ENCODE data around the gene FGB.

The FGB gene

DNA sequence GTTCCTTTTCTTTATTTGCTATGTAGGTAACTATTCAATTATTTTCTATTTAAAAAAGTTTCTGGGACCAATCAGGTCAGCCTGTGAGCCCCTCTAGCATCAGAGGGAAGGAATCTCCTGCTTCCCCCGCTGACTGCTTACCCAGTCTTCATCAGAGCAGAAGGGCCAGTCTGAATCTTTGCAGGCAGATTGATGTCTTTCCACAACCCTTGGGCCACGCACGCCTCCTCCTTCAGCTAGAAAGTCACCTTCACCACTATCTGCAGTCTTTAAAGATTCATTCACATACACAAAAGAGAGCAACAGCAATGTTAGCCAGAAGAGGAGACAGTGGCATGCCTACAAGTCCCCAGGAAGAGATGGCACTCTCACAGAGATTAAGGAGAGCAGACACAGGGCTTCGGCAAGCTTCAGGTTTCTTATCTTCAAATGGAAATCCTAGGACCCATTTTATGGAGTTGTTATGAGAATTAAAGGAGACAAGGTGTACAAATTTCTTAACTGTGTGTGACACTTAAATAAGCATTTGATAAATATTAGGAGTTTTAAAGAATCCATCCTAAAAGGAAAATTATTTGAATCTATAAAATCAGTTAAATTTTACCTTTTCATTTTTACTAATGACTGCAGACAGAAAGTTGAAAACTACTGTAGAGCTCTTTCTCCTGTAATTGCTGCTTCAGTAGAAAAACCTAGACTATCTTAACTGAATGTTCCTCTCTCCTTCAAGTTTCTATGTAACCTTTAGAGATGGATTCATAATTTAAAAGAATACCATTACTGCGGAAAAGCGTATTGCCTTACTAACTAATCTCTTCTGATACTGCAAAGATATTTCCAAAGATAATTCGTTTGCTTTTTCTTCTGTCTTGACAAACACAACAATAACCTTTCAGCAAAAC is 26.7 kb downstream of the FGB start:
- no peak for TF ChIP-seq YY1 (IDR thresholded peaks at IDR 0.05; ENCODE audit: low read depth)
- TF ChIP-seq, protein P1, sequence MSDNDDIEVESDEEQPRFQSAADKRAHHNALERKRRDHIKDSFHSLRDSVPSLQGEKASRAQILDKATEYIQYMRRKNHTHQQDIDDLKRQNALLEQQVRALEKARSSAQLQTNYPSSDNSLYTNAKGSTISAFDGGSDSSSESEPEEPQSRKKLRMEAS (IDR thresholded peaks at IDR 0.05): no peak

DNA sequence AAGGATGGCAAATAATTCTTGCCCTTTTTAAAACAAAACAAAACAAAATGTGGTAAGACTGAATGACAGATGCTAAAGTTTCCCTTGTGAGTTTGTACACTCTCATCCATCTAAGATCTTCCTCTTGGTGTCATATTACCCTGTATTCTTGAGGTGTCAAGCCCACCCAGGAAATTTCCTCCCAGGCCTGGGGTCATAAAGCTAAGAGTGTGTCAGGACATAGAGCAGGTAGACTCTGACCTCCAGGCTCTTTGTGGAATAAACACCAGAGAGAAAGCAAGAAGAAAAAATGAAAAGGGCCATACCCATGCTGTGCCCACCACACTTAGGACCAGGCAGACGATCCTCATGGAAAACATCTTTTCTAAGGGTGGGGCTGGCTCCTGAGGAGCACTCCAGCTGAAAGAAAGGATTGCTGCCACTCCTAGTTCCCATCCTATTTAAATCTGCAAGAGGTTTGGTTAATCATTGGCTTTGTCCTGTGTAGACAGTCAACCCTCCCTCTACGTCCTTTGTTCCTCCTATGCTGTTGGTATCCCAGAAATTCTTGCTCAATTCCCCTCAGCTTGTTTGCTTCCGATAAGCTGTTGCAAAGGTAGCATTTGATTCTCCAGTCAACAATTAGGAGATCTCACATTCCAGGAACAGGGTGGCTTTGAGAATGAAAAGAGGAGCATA is 27.7 kb downstream of the FGB start, which contains the start of gene FGA:
Gene FGA (minus strand): TSS at position 414 of the 678 bp plus-strand sequence. CDS start 55 bp downstream, at position 359.
- TF ChIP-seq, protein P2, sequence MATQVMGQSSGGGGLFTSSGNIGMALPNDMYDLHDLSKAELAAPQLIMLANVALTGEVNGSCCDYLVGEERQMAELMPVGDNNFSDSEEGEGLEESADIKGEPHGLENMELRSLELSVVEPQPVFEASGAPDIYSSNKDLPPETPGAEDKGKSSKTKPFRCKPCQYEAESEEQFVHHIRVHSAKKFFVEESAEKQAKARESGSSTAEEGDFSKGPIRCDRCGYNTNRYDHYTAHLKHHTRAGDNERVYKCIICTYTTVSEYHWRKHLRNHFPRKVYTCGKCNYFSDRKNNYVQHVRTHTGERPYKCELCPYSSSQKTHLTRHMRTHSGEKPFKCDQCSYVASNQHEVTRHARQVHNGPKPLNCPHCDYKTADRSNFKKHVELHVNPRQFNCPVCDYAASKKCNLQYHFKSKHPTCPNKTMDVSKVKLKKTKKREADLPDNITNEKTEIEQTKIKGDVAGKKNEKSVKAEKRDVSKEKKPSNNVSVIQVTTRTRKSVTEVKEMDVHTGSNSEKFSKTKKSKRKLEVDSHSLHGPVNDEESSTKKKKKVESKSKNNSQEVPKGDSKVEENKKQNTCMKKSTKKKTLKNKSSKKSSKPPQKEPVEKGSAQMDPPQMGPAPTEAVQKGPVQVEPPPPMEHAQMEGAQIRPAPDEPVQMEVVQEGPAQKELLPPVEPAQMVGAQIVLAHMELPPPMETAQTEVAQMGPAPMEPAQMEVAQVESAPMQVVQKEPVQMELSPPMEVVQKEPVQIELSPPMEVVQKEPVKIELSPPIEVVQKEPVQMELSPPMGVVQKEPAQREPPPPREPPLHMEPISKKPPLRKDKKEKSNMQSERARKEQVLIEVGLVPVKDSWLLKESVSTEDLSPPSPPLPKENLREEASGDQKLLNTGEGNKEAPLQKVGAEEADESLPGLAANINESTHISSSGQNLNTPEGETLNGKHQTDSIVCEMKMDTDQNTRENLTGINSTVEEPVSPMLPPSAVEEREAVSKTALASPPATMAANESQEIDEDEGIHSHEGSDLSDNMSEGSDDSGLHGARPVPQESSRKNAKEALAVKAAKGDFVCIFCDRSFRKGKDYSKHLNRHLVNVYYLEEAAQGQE (IDR thresholded peaks at IDR 0.05; ENCODE audit: low read depth): no peak
- TF ChIP-seq ZBTB7A (IDR thresholded peaks at IDR 0.05; ENCODE audit: low read depth) (no peak), TEAD4 (IDR thresholded peaks at IDR 0.05) (no peak), CEBPB (IDR thresholded peaks at IDR 0.05) (no peak), RAD21 (IDR thresholded peaks at IDR 0.05; ENCODE audit: low read depth) (no peak), YY1 (IDR thresholded peaks at IDR 0.05; ENCODE audit: low read depth) (no peak), TAF1 (IDR thresholded peaks at IDR 0.05; ENCODE audit: low read depth) (no peak), CREB1 (IDR thresholded peaks at IDR 0.05; ENCODE audit: low read depth) (no peak), EP300 (IDR thresholded peaks at IDR 0.05; ENCODE audit: borderline replicate concordance) (no peak), NFIC (IDR thresholded peaks at IDR 0.05) (no peak), EGR1 (IDR thresholded peaks at IDR 0.05) (no peak)
- TF ChIP-seq, protein P1 (IDR thresholded peaks at IDR 0.05): no peak

DNA sequence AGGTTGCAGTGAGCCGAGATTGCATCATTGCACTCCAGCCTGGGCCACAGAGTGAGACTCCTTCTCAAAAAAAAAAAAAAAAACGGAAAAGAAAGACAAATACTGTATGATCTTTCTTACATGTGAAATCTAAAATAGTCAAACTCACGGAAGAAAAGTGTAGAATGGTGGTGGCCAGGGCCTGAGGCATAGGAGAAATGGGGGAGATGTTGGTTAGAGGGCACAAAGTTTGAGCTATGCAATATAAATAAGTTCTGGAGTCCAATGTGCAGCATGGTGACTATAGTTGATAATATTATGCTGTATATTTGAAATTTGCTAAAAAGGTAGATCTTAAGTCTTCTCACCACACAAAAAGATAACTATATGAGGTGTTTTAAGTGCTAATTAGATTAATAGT is 29.1 kb downstream of the FGB start:
- no peak for TF ChIP-seq CREB1 (IDR thresholded peaks at IDR 0.05; ENCODE audit: low read depth)
- TF ChIP-seq, protein P1 (IDR thresholded peaks at IDR 0.05): no peak

DNA sequence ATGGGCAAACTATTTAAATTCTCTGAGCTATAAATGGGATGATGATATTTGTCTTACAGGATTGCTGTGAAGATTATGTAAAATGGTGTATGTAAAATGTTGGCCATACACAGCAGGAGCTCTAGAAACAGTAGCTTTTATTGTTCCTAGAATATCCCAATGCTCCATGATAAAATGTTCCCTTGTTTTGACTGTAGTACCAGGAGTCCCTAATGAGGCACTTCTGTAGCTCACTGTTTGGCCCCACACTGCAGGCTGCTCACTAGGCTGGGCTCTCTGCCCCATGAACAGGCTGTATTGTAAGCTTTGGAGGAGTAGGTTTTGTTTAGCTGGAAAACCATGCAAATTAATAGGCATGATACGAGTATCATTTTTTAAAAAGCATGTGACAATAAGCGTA is 31.1 kb downstream of the FGB start:
- TF ChIP-seq NFIC (IDR thresholded peaks at IDR 0.05) (no peak), ZBTB7A (IDR thresholded peaks at IDR 0.05; ENCODE audit: low read depth) (no peak), CREB1 (IDR thresholded peaks at IDR 0.05; ENCODE audit: low read depth) (no peak), TAF1 (IDR thresholded peaks at IDR 0.05; ENCODE audit: low read depth) (no peak), YY1 (IDR thresholded peaks at IDR 0.05; ENCODE audit: low read depth) (no peak), CEBPB (IDR thresholded peaks at IDR 0.05) (no peak), EGR1 (IDR thresholded peaks at IDR 0.05) (no peak), TCF12 (IDR thresholded peaks at IDR 0.05; ENCODE audit: low read depth) (no peak), FOXM1 (IDR thresholded peaks at IDR 0.05; ENCODE audit: borderline replicate concordance, low read depth) (no peak), TEAD4 (IDR thresholded peaks at IDR 0.05) (no peak), RAD21 (IDR thresholded peaks at IDR 0.05; ENCODE audit: low read depth) (no peak)
- TF ChIP-seq, protein P1 (IDR thresholded peaks at IDR 0.05): no peak
- TF ChIP-seq, protein P3, sequence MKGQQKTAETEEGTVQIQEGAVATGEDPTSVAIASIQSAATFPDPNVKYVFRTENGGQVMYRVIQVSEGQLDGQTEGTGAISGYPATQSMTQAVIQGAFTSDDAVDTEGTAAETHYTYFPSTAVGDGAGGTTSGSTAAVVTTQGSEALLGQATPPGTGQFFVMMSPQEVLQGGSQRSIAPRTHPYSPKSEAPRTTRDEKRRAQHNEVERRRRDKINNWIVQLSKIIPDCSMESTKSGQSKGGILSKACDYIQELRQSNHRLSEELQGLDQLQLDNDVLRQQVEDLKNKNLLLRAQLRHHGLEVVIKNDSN (IDR thresholded peaks at IDR 0.05): no peak

DNA sequence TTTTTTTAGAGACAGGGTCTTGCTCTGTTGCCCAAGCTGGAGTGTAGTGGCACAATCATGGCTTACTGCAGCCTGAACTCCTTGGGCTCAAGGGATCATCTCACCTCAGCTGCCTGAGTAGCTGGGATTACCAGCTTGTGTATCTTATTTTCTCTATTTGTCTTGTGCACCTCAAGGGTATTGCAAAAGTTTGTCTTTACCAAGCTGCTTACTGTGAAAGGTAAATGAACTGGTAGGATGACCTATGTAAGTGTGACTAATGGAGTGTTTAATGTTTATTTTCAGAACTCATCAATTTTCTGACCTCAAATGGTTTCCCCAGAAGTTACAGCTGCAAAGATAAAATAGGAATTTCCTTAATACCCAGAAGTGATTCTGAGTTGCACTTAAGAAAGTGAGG is 33.0 kb downstream of the FGB start:
- TF ChIP-seq TEAD4 (IDR thresholded peaks at IDR 0.05): no peak

DNA sequence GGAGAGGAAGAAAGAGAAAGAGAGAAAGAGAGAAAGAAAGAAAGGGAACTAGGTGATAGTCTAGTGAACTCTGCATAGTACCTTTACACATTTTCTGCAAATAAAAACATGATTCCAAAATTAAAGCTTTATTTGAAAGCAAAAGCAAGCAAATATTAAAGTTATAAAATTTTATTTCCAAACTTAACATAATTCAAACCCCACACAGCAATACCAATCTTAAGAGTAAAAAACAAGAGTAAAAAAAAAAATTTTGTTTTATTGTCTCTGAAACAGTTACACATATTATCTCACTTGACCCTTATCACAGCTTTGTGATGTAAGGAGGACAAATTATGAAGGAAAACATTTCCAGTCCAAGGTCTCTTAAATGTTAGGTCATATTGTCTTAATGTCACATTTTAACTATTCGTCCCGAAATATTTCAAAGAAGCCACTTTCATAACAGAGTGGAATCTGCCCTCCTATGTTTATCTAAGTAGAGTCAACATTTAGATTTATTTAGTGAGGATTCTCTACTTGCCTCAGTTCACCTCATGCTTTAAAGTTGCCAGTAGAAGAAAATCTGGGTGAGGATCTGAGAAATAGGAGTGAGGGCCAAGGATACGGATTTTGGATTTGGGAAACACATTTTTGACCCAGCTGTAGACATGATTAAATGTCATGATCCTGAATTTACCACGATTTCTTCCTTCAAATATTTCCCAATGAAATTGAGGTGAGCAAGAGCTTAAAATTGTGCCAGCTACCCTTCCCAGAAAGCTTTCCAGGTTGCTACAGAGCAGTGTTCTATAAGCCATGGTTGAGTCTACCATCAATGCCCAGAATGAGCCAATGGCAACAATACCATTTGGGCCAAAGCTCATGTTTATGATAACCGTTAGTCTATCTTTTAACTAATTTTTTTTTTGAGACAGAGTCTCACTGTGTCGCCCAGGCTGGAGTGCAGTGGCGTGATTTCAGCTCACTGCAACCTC is 35.3 kb downstream of the FGB start:
- no peak for TF ChIP-seq CREB1 (IDR thresholded peaks at IDR 0.05; ENCODE audit: low read depth)
- TF ChIP-seq EGR1 (IDR thresholded peaks at IDR 0.05): no peak
- no peak for TF ChIP-seq CEBPB (IDR thresholded peaks at IDR 0.05)
- no peak for TF ChIP-seq TAF1 (IDR thresholded peaks at IDR 0.05; ENCODE audit: low read depth)
- TF ChIP-seq NFIC (IDR thresholded peaks at IDR 0.05): no peak
- no peak for TF ChIP-seq TCF12 (IDR thresholded peaks at IDR 0.05; ENCODE audit: low read depth)
- TF ChIP-seq, protein P1 (IDR thresholded peaks at IDR 0.05): no peak
- no peak for TF ChIP-seq TEAD4 (IDR thresholded peaks at IDR 0.05)
- TF ChIP-seq, protein P3 (IDR thresholded peaks at IDR 0.05): no peak
- TF ChIP-seq RAD21 (IDR thresholded peaks at IDR 0.05; ENCODE audit: low read depth): no peak
